ENCODE measurements around the gene NLGN4X. TPM values are rescaled to one million over a fixed set of nuclear protein-coding genes. Genes with fewer than 3 reads are reported as not detected.
A peak's percentile ranks its signal among the peaks of the same experiment; 100 is the strongest.

Gene NLGN4X
- total and polyA plus RNA-seq, 2 donors (not counting 3 experiments of a cell fraction or from before 2014, with no cell fraction given), result 0.03 TPM; not detected in 1

GRCh38 chrX:6021316-6022091 lies 207.2 kb downstream of the NLGN4X start:
- DNase-seq (ENCODE audit: low read depth, low spot score) (no peak), FAIRE-seq (peak; percentile 73)

More at GRCh38 chrX:6021316-6022091, 207.2 kb downstream of the NLGN4X start:
- dilution Hi-C loops (cut with MboI; ENCODE audit: extremely low pct_ligation_motif_present, low sequenced_read_pairs), result no loop called here
- Histone ChIP-seq H2AFZ (ENCODE audit: low read depth, low read length) (no peak overlapping the region), H3K79me2 (ENCODE audit: control insufficient read depth, insufficient read depth, low read length) (no peaks in the 10 kb centered on the region), H3K4me3 (replicated peaks in 1 of 3; ENCODE audit: insufficient read depth in 1 of 3, low read depth in 1 of 3, low read length in 3 of 3) (no peak overlapping the region), H3K4me1 (ENCODE audit: control insufficient read depth, extremely low read depth, insufficient read depth, low read length) (no peaks in the 10 kb centered on the region), H3K4me2 (ENCODE audit: insufficient read depth, low read length) (no peak overlapping the region), H3K27me3 (ENCODE audit: control insufficient read depth in 2 of 2, insufficient read depth in 2 of 2, low read length in 2 of 2) (no peaks in the 10 kb centered on the region), H3K27ac (ENCODE audit: insufficient read depth, low read depth, low read length) (no peak overlapping the region), H3K9ac (replicated peaks; ENCODE audit: extremely low read depth, insufficient read depth, low read length) (no peak overlapping the region), H3K9me1 (replicated peaks; ENCODE audit: control insufficient read depth, extremely low read depth, insufficient read depth, low read length) (no peaks in the 10 kb centered on the region), H3K9me3 (replicated peaks; ENCODE audit: control insufficient read depth, insufficient read depth, low read length) (no peaks in the 10 kb centered on the region), H3K36me3 (ENCODE audit: control insufficient read depth in 2 of 2, extremely low read depth in 1 of 2, insufficient read depth in 2 of 2, low read length in 2 of 2) (no peaks in the 10 kb centered on the region), H4K20me1 (replicated peaks; ENCODE audit: control insufficient read depth, extremely low read depth, insufficient read depth, low read length) (no peaks in the 10 kb centered on the region)
- ChIA-PET POLR2A (no interaction called here), CTCF (no interaction called here)
- TF ChIP-seq MAX (IDR thresholded peaks at IDR 0.05; ENCODE audit: insufficient read depth, insufficient read length) (no peak), CTCF (IDR thresholded peaks at IDR 0.05; ENCODE audit: extremely low read depth in 1 of 2, insufficient read depth in 1 of 2, low read depth in 1 of 2, low read length in 2 of 2) (peak in 1 of 2 donors; percentile 13)
- no TSS peak for BruUV-seq (replicated peaks)
- intact Hi-C loops (cut with micrococcal nuclease), result loop anchor here (2.0 kb wide), 1 partner anchor 1905 kb away; the partner anchor contains the start of gene PNPLA4

Measured in endothelial cell of umbilical vein (primary cell).